Fibroblast of skin of back (primary cell): Measurements from ENCODE around the gene CT45A1. TPM values are rescaled to one million over a fixed set of nuclear protein-coding genes. Genes with fewer than 3 reads are reported as not detected.
"Not testable (repeated sequence)": the region's sequence is repeated elsewhere in the genome, so short reads cannot be mapped to it uniquely, and the experiment has no call there.

Experiments
- DNase-seq: peaks from one replicate; pipeline ENCODE4 v3.0.0-alpha.2; 2013
- polyA plus RNA-seq, 2 experiments: library from polyadenylated mRNA; unstranded; fragments of 120-200 nt; gene quantifications; one replicate each; pipeline ENCODE4 v1.2.1, GENCODE V29; 2013; ENCODE audit not compliant: insufficient read length in 2 of 2

CT45A1 gene
- not detected for polyA plus RNA-seq (2013, experiment 1 of 2; ENCODE audit: insufficient read length)
- not detected for polyA plus RNA-seq (2013, experiment 2 of 2; ENCODE audit: insufficient read length)

- DNase-seq: not testable (repeated sequence)
Observed at GRCh38 chrX:135713183-135713689, at the start of gene CT45A1. CT45A1 (plus strand) TSS chrX:135713639; CDS start chrX:135718941, 5,302 bp downstream.

- DNase-seq: not testable (repeated sequence)
Observed at GRCh38 chrX:135672979-135673378, 40.5 kb upstream of the CT45A1 start.

- no peak for DNase-seq
Observed at GRCh38 chrX:135688137-135688536, 25.3 kb upstream of the CT45A1 start.

- no peak for DNase-seq
Observed at GRCh38 chrX:135695471-135695870, 18.0 kb upstream of the CT45A1 start.

GRCh38 chrX:135697601-135698000, 15.8 kb upstream of the CT45A1 start:
- DNase-seq: no peak

- no peak for DNase-seq
Observed at GRCh38 chrX:135698924-135699323, 14.5 kb upstream of the CT45A1 start.

GRCh38 chrX:135707880-135708279, 5.6 kb upstream of the CT45A1 start:
- DNase-seq: no peak

- DNase-seq: no peak
Observed at GRCh38 chrX:135713795-135714194, 356 bp downstream of the CT45A1 start.

GRCh38 chrX:135734666-135735065, 21.2 kb downstream of the CT45A1 start:
- not testable (repeated sequence) for DNase-seq

GRCh38 chrX:135737366-135738071, 24.1 kb downstream of the CT45A1 start:
- DNase-seq: peak; percentile 6

GRCh38 chrX:135740681-135741149, 27.3 kb downstream of the CT45A1 start:
- peak; percentile 2 for DNase-seq

- DNase-seq: no peak
Observed at GRCh38 chrX:135741192-135741715, 27.8 kb downstream of the CT45A1 start.

GRCh38 chrX:135744739-135745138, 31.3 kb downstream of the CT45A1 start:
- DNase-seq: not testable (repeated sequence)

- not testable (repeated sequence) for DNase-seq
Observed at GRCh38 chrX:135768091-135768490, 54.7 kb downstream of the CT45A1 start, which contains the start of gene CT45A3. CT45A3 (minus strand) TSS chrX:135768191; CDS start chrX:135764444, 3,747 bp downstream.
